Measurements from ENCODE around the gene RNF157. TPM values are rescaled to one million over a fixed set of nuclear protein-coding genes. Genes with fewer than 3 reads are reported as not detected.
"Not testable (repeated sequence)": the region's sequence is repeated elsewhere in the genome, so short reads cannot be mapped to it uniquely, and the experiment has no call there.

RNF157 gene
- total RNA-seq, 2 donors from 2014 or later, result 9.6 to 11.2 TPM

DNA sequence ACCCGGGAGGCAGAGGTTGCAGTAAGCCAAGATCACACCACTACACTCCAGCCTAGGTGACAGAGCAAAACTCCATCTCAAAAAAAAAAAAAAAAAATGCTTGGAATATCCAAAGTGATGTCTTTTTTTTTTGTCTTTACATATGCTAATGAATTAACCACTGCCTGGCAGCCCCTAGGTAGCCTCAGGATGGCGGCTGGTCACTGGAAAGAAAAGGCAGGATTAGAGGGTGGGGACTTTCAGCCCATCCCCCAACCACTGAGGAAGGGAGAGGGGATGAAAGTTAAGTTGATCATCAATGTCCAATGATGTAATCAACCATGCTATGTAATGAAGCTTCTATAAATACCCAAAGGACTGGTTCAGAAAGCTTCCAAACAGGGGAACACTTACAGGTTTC is 26.8 kb downstream of the RNF157 start:
- TF ChIP-seq, protein P1, sequence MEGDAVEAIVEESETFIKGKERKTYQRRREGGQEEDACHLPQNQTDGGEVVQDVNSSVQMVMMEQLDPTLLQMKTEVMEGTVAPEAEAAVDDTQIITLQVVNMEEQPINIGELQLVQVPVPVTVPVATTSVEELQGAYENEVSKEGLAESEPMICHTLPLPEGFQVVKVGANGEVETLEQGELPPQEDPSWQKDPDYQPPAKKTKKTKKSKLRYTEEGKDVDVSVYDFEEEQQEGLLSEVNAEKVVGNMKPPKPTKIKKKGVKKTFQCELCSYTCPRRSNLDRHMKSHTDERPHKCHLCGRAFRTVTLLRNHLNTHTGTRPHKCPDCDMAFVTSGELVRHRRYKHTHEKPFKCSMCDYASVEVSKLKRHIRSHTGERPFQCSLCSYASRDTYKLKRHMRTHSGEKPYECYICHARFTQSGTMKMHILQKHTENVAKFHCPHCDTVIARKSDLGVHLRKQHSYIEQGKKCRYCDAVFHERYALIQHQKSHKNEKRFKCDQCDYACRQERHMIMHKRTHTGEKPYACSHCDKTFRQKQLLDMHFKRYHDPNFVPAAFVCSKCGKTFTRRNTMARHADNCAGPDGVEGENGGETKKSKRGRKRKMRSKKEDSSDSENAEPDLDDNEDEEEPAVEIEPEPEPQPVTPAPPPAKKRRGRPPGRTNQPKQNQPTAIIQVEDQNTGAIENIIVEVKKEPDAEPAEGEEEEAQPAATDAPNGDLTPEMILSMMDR (conservative IDR thresholded peaks at IDR 0.05), result no peak
- H3K4me3 ChIP-seq (ENCODE audit: low read length), result no peak overlapping the region
- no peaks in the 10 kb centered on the region for H3K9me3 Mint-ChIP-seq
- WGBS, 2 experiments (ENCODE audit: insufficient coverage in 1 of 2, insufficient read length in 1 of 2), result 60% methylated on average over 2 of the region's 2 CpGs; no CpG with 5 or more reads in 1 of the 2 experiments
- H3K9ac ChIP-seq (ENCODE audit: extremely low read depth, low read length, poor library complexity, severe bottlenecking), result no peak overlapping the region
- H3K27me3 ChIP-seq (ENCODE audit: control insufficient read depth, insufficient read depth, low read length, poor library complexity, severe bottlenecking), result no peaks in the 10 kb centered on the region
- no peak overlapping the region for H3K27ac ChIP-seq (ENCODE audit: low read depth, low read length)
- H3K4me1 ChIP-seq (ENCODE audit: control insufficient read depth, insufficient read depth, low read length), result no peaks in the 10 kb centered on the region
- H3K4me3 Mint-ChIP-seq, result no peak overlapping the region
- no peaks in the 10 kb centered on the region for H3K9me3 ChIP-seq (ENCODE audit: control insufficient read depth, low read length)
- H3K27me3 Mint-ChIP-seq (ENCODE audit: insufficient read depth), result no peaks in the 10 kb centered on the region
- no peaks in the 10 kb centered on the region for H3K36me3 Mint-ChIP-seq (ENCODE audit: low read depth)
- DNase-seq, result peak; percentile 56
- peaks cover 6% of the 10 kb centered on the region for H3K4me1 Mint-ChIP-seq
- H3K27ac Mint-ChIP-seq, result no peak overlapping the region
- no peaks in the 10 kb centered on the region for H3K36me3 ChIP-seq (ENCODE audit: control insufficient read depth, insufficient read depth, low read length)

DNA sequence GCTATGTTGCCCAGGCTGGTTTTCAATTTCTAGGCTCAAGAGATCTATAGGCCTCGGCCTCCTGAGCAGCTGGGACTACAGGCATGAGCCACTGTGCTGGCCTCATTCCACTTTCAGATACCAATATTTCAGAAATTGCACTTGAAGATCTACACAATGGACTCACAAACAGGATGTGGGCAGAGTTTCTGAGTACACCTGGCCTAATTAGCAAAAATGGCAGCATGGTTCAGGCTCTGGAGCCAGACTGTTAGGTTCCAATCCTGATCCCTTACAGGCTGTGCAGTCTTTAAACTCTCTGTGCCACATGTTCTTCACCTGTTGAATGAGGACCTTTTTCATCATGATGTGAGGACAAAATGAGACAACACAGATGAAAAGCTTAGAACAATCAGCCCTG is 32.2 kb downstream of the RNF157 start:
- WGBS, 2 experiments (ENCODE audit: insufficient coverage in 1 of 2, insufficient read length in 1 of 2), result 75 to 95% methylated on average over 1 of the region's 1 CpG
- Histone ChIP-seq H3K9ac (ENCODE audit: extremely low read depth, low read length, poor library complexity, severe bottlenecking) (no peak overlapping the region), H3K4me1 (ENCODE audit: control insufficient read depth, insufficient read depth, low read length) (no peaks in the 10 kb centered on the region), H3K4me3 (ENCODE audit: low read length) (no peak overlapping the region), H3K27me3 (ENCODE audit: control insufficient read depth, insufficient read depth, low read length, poor library complexity, severe bottlenecking) (no peaks in the 10 kb centered on the region), H3K9me3 (ENCODE audit: control insufficient read depth, low read length) (no peaks in the 10 kb centered on the region), H3K36me3 (ENCODE audit: control insufficient read depth, insufficient read depth, low read length) (no peaks in the 10 kb centered on the region), H3K27ac (ENCODE audit: low read depth, low read length) (no peak overlapping the region)
- no peak for DNase-seq
- no peaks in the 10 kb centered on the region for H3K4me1 Mint-ChIP-seq
- TF ChIP-seq, protein P1 (conservative IDR thresholded peaks at IDR 0.05), result no peak
- H3K36me3 Mint-ChIP-seq (ENCODE audit: low read depth), result no peaks in the 10 kb centered on the region
- no peaks in the 10 kb centered on the region for H3K27me3 Mint-ChIP-seq (ENCODE audit: insufficient read depth)
- no peaks in the 10 kb centered on the region for H3K9me3 Mint-ChIP-seq
- no peak overlapping the region for H3K27ac Mint-ChIP-seq
- no peak overlapping the region for H3K4me3 Mint-ChIP-seq

DNA sequence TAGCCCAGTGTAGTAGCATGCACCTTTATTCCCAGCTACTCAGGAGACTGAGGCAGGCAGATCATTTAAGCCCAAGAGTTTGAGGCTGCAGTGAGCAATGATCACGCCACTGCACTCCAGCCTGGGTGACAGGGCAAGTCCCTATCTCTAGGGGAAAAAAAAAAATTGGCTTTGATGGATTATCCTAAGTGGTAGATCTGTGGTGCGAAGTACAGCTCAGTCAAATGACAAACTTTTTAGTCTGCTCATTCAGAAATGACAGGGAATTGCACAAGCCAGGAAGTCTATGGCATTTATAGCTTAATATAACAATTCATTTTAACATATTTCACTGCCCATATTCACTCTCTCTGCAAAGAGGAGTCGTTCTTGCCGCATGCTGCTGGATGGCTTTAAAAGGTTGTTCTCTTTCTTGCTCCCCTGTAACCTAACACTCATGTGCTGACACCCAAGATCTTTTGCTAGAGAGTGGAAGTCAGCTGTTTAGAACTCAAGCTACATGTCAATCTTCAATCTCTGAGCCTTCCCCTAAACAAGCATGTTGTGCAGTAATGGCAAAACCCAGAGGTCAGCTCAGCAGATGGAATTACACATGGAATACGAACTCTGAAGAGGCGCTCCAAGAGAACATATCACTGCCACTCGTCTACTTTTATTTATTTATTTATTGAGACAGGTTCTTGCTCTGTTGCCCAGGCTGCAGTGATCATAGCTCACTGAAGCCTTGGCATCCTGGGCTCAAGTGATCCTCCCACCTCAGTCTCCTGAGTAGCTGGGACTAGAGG is 32.8 kb downstream of the RNF157 start:
- TF ChIP-seq, protein P1 (conservative IDR thresholded peaks at IDR 0.05), result no peak

DNA sequence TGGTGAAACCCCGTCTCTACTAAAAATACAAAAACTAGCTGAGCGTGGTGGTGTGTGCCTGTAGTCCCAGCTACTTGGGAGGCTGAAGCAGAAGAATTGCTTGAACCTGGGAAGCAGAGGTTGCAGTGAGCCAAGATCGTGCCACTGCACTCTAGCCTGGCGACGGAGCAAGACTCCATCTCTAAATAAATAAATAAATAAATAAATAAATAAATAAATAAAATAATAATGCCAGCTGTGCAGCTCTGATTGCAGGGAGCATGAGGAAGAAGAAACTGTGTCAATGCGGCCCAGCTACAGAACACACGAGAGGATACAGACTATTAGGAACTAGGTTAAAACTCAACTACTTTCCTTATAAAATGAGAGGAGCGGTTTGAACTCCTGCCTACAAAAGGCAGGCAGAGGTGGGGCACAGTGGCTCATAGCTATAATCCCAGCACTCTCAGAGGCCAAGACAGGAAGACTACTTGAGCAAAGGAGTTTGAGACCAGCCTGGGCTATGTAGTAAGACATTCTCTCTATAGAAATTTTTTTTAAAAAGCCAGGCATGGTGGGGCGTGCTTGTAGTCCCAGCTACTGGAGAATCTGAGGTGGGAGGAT is 34.6 kb downstream of the RNF157 start:
- not testable (repeated sequence) for H3K9ac ChIP-seq (ENCODE audit: extremely low read depth, low read length, poor library complexity, severe bottlenecking); H3K36me3 ChIP-seq (ENCODE audit: control insufficient read depth, insufficient read depth, low read length); H3K4me1 ChIP-seq (ENCODE audit: control insufficient read depth, insufficient read depth, low read length); H3K27me3 Mint-ChIP-seq (ENCODE audit: insufficient read depth); H3K27me3 ChIP-seq (ENCODE audit: control insufficient read depth, insufficient read depth, low read length, poor library complexity, severe bottlenecking); H3K36me3 Mint-ChIP-seq (ENCODE audit: low read depth); H3K9me3 ChIP-seq (ENCODE audit: control insufficient read depth, low read length); H3K27ac Mint-ChIP-seq; H3K4me3 Mint-ChIP-seq; H3K4me1 Mint-ChIP-seq; DNase-seq; H3K4me3 ChIP-seq (ENCODE audit: low read length); H3K27ac ChIP-seq (ENCODE audit: low read depth, low read length); H3K9me3 Mint-ChIP-seq
- WGBS, 2 experiments (ENCODE audit: insufficient coverage in 1 of 2, insufficient read length in 1 of 2), result 93 to 94% methylated on average over 6 of the region's 9 CpGs

More for the DNA sequence above, 32.8 kb downstream of the RNF157 start:
- H3K4me3 ChIP-seq (ENCODE audit: low read length), result no peak overlapping the region
- Mint-ChIP-seq H3K9me3 (no peaks in the 10 kb centered on the region), H3K4me3 (no peak overlapping the region), H3K36me3 (ENCODE audit: low read depth) (no peaks in the 10 kb centered on the region), H3K4me1 (no peaks in the 10 kb centered on the region), H3K27ac (no peak overlapping the region), H3K27me3 (ENCODE audit: insufficient read depth) (no peaks in the 10 kb centered on the region)
- 86 to 96% methylated on average over 7 of the region's 7 CpGs for WGBS, 2 experiments (ENCODE audit: insufficient coverage in 1 of 2, insufficient read length in 1 of 2)
- no peak overlapping the region for H3K27ac ChIP-seq (ENCODE audit: low read depth, low read length)
- H3K4me1 ChIP-seq (ENCODE audit: control insufficient read depth, insufficient read depth, low read length), result no peaks in the 10 kb centered on the region
- no peaks in the 10 kb centered on the region for H3K9me3 ChIP-seq (ENCODE audit: control insufficient read depth, low read length)
- no peaks in the 10 kb centered on the region for H3K36me3 ChIP-seq (ENCODE audit: control insufficient read depth, insufficient read depth, low read length)
- no peaks in the 10 kb centered on the region for H3K27me3 ChIP-seq (ENCODE audit: control insufficient read depth, insufficient read depth, low read length, poor library complexity, severe bottlenecking)
- no peak overlapping the region for H3K9ac ChIP-seq (ENCODE audit: extremely low read depth, low read length, poor library complexity, severe bottlenecking)
- DNase-seq, result no peak

Measured in endodermal cell (in vitro differentiated cells).